Measurements from ENCODE around the gene KRTAP9-6. TPM values are rescaled to one million over a fixed set of nuclear protein-coding genes. Genes with fewer than 3 reads are reported as not detected.

KRTAP9-6 gene
- total RNA-seq, 1 donor from 2014 or later, result not detected

DNA sequence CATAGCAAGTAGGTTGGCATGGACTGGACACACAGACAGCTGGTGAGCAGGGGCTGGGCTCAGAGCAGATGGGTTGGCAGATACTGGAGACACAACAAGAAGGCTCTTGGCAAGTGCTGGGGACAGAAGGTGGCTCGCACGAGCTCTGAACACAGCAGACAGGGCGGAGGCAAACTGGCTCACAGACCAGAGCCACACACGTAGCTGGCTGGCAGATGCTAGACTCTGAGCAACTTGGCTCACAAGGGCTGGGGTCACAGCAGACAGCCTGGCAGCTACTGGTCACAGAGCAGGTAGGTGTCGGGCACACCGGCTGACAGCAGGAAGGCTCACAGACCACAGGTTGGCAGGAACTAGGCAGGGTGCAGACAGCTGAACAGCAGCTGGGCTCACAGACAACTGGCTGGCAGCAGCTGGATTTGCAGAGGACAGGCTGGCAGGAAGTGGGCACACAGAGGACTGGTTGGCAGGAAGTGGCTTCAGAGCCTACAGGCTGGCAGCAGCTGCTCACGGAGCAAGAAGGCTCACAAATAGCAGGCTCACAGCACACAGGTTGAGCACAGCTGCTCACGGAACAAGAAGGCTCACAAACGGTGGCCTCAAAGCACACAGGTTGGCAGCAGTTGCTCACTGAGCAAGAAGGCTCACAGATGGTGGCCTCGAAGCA lies 43.2 kb downstream of the KRTAP9-6 start:
- H3K4me3 ChIP-seq, result no peak overlapping the region
- H3K27me3 ChIP-seq (ENCODE audit: low read depth), result peaks cover 8% of the 10 kb centered on the region
- DNase-seq (no peak), ATAC-seq (peak; percentile 79 to 85)
- no peaks in the 10 kb centered on the region for H3K9me3 ChIP-seq
- intact Hi-C loops (cut with DNase I), result no loop called here
- H3K27ac ChIP-seq, result peak overlapping the region; percentile 37
- no peaks in the 10 kb centered on the region for H3K36me3 ChIP-seq
- TF ChIP-seq CTCF (IDR thresholded peaks at IDR 0.05), result no peak
- peaks cover 11% of the 10 kb centered on the region for H3K4me1 ChIP-seq

- H3K27ac ChIP-seq, result peak within 1 kb of the TSS; percentile 37
- peak; percentile 45 for ATAC-seq
- H3K9me3 ChIP-seq, result no peaks in the 10 kb centered on the region
- intact Hi-C loops (cut with DNase I), result no loop called here
- no peak for DNase-seq
- peaks cover 8% of the 10 kb centered on the region for H3K27me3 ChIP-seq (ENCODE audit: low read depth)
- peaks cover 11% of the 10 kb centered on the region for H3K4me1 ChIP-seq
- no peak within 1 kb of the TSS for H3K4me3 ChIP-seq
- TF ChIP-seq CTCF (IDR thresholded peaks at IDR 0.05), result no peak
- H3K36me3 ChIP-seq, result no peaks in the 10 kb centered on the region
Measured at GRCh38 chr17:41308918-41309359, 43.8 kb downstream of the KRTAP9-6 start, which contains the start of gene KRTAP16-1. Gene KRTAP16-1 (minus strand): TSS chr17:41309309. CDS start chr17:41309253, 56 bp downstream.

DNA sequence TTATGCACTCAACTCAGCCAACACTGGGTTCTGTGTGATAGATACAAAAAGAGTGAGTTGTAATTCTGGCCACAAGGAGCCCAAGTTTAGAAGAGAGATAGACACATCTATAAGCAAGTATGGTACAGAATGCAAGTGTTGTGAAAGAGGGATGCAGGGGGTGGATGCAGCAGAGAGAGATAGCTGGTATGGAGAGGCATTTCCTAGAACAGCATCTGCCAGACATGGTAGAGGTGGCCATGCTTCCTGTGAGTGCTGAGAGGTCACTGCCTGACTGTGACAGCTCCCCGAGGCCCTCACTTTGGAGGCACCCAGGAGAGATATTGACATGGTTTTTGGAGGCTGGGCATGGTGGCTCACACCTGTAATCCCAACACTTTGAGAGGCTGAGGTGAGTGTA lies 45.9 kb downstream of the KRTAP9-6 start:
- ATAC-seq, result no peak
- H3K27ac ChIP-seq, result no peak overlapping the region
- H3K4me1 ChIP-seq, result peaks cover 11% of the 10 kb centered on the region
- intact Hi-C loops (cut with DNase I), result no loop called here
- no peak overlapping the region for H3K4me3 ChIP-seq
- H3K36me3 ChIP-seq, result no peaks in the 10 kb centered on the region
- DNase-seq, result no peak
- H3K9me3 ChIP-seq, result no peaks in the 10 kb centered on the region
- H3K27me3 ChIP-seq (ENCODE audit: low read depth), result peaks cover 10% of the 10 kb centered on the region
- TF ChIP-seq CTCF (IDR thresholded peaks at IDR 0.05), result no peak

GRCh38 chr17:41315204-41315794 lies 50.1 kb downstream of the KRTAP9-6 start, which contains the start of gene KRTAP17-1:
Gene KRTAP17-1 (minus strand): TSS chr17:41315710. CDS start chr17:41315650, 60 bp downstream.
- intact Hi-C loops (cut with DNase I), result no loop called here

More at GRCh38 chr17:41315204-41315794, 50.1 kb downstream of the KRTAP9-6 start, which contains the start of gene KRTAP17-1:
- Histone ChIP-seq H3K27me3 (ENCODE audit: low read depth) (peaks cover 4% of the 10 kb centered on the region), H3K36me3 (no peaks in the 10 kb centered on the region), H3K27ac (no peak within 1 kb of the TSS), H3K4me3 (no peak within 1 kb of the TSS), H3K4me1 (no peaks in the 10 kb centered on the region), H3K9me3 (peaks cover 8% of the 10 kb centered on the region)
- no peak for TF ChIP-seq CTCF (IDR thresholded peaks at IDR 0.05)
- DNase-seq, result no peak
- no peak for ATAC-seq

Other genes with a start within 250 kb of the KRTAP9-6 start
- not detected for gene KRTAP1-5, start 238.2 kb upstream of the KRTAP9-6 start, total RNA-seq
- gene KRTAP1-4, start 235.2 kb upstream of the KRTAP9-6 start, total RNA-seq, result not detected
- not detected for gene KRTAP1-3, start 230.5 kb upstream of the KRTAP9-6 start, total RNA-seq
- gene KRTAP1-1, start 223.9 kb upstream of the KRTAP9-6 start, total RNA-seq, result not detected
- not detected for gene KRTAP2-1, start 218.1 kb upstream of the KRTAP9-6 start, total RNA-seq
- not detected for gene KRTAP2-2, start 210.1 kb upstream of the KRTAP9-6 start, total RNA-seq
- not detected for gene KRTAP2-3, start 205.3 kb upstream of the KRTAP9-6 start, total RNA-seq
- gene KRTAP2-4, start 199.5 kb upstream of the KRTAP9-6 start, total RNA-seq, result not detected
- gene KRTAP4-7, start 181.2 kb upstream of the KRTAP9-6 start, total RNA-seq, result not detected
- gene KRTAP4-8, start 167.2 kb upstream of the KRTAP9-6 start, total RNA-seq, result not detected
- not detected for gene KRTAP4-16, start 163.2 kb upstream of the KRTAP9-6 start, total RNA-seq
- gene KRTAP4-9, start 160.0 kb upstream of the KRTAP9-6 start, total RNA-seq, result not detected
- not detected for gene KRTAP4-11, start 147.0 kb upstream of the KRTAP9-6 start, total RNA-seq
- not detected for gene KRTAP4-12, start 141.2 kb upstream of the KRTAP9-6 start, total RNA-seq
- gene KRTAP4-6, start 124.8 kb upstream of the KRTAP9-6 start, total RNA-seq, result not detected
- gene KRTAP4-5, start 115.6 kb upstream of the KRTAP9-6 start, total RNA-seq, result not detected
- not detected for gene KRTAP4-4, start 104.6 kb upstream of the KRTAP9-6 start, total RNA-seq
- gene KRTAP4-3, start 97.2 kb upstream of the KRTAP9-6 start, total RNA-seq, result not detected
- not detected for gene KRTAP4-2, start 87.2 kb upstream of the KRTAP9-6 start, total RNA-seq
- not detected for gene KRTAP4-1, start 80.5 kb upstream of the KRTAP9-6 start, total RNA-seq
- gene KRTAP9-1, start 75.5 kb upstream of the KRTAP9-6 start, total RNA-seq, result not detected
- not detected for gene KRTAP9-2, start 38.7 kb upstream of the KRTAP9-6 start, total RNA-seq
- gene KRTAP9-3, start 32.9 kb upstream of the KRTAP9-6 start, total RNA-seq, result not detected
- not detected for gene KRTAP9-8, start 27.4 kb upstream of the KRTAP9-6 start, total RNA-seq
- not detected for gene KRTAP9-4, start 15.7 kb upstream of the KRTAP9-6 start, total RNA-seq
- not detected for gene KRTAP9-9, start 10.0 kb upstream of the KRTAP9-6 start, total RNA-seq
- gene KRTAP9-7, start 10.3 kb downstream of the KRTAP9-6 start, total RNA-seq, result not detected
- gene KRTAP29-1, start 37.5 kb downstream of the KRTAP9-6 start, total RNA-seq, result not detected
- not detected for gene KRTAP16-1, start 43.9 kb downstream of the KRTAP9-6 start, total RNA-seq
- gene KRTAP17-1, start 50.3 kb downstream of the KRTAP9-6 start, total RNA-seq, result not detected
- not detected for gene KRT33A, start 85.5 kb downstream of the KRTAP9-6 start, total RNA-seq
- gene KRT33B, start 104.4 kb downstream of the KRTAP9-6 start, total RNA-seq, result not detected
- not detected for gene KRT34, start 116.9 kb downstream of the KRTAP9-6 start, total RNA-seq
- not detected for gene KRT31, start 132.2 kb downstream of the KRTAP9-6 start, total RNA-seq
- not detected for gene KRT37, start 159.2 kb downstream of the KRTAP9-6 start, total RNA-seq
- not detected for gene KRT38, start 175.6 kb downstream of the KRTAP9-6 start, total RNA-seq
- gene KRT32, start 202.0 kb downstream of the KRTAP9-6 start, total RNA-seq, result not detected
- gene KRT35, start 215.8 kb downstream of the KRTAP9-6 start, total RNA-seq, result not detected
- not detected for gene KRT36, start 224.5 kb downstream of the KRTAP9-6 start, total RNA-seq
- gene KRT13, start 240.2 kb downstream of the KRTAP9-6 start, total RNA-seq, result 5.2 TPM